ENCODE results near the gene SLC19A1.
A peak's percentile ranks its signal among the peaks of the same experiment; 100 is the strongest.

The SLC19A1 gene

DNA sequence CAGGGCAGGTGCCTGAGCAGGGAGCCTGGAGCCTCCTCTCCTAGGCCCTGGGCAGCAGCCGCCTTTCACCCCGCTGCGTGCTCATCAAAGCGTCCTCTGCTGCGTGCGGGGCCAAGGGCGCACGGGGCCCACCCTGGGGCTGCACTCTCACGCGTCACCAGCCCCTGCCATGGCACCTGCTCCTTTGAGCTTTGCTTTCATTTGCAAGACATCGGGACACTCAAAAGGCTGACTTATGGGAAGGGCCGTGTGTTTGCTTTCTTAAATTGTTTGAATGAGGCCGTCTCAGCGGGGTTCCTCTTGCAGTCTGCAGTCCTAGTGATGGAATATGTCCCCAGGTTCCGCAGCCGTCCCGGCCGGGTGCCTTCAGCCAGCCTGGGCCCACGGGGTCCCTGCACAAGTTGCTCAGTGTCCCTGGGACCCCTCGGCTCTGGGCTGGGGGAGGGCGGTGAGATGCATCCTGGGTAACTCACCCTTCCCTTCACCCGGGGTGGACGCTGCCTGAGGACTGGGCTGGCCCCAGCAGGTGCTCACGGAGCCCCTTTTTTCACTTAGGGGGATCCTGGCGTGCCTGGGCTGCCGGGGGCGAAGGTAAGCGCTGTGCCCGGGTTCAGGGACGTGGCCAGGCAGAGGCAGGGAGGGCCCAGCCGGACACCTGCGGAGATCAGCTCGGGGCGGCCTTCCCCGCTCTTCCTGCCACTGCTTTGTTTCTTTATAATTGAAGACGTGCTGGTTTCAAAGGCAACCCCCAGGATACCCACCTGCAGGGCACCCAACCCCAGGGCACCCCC, 53.1 kb downstream of the SLC19A1 start:
- DNase-seq, result no peak

DNA sequence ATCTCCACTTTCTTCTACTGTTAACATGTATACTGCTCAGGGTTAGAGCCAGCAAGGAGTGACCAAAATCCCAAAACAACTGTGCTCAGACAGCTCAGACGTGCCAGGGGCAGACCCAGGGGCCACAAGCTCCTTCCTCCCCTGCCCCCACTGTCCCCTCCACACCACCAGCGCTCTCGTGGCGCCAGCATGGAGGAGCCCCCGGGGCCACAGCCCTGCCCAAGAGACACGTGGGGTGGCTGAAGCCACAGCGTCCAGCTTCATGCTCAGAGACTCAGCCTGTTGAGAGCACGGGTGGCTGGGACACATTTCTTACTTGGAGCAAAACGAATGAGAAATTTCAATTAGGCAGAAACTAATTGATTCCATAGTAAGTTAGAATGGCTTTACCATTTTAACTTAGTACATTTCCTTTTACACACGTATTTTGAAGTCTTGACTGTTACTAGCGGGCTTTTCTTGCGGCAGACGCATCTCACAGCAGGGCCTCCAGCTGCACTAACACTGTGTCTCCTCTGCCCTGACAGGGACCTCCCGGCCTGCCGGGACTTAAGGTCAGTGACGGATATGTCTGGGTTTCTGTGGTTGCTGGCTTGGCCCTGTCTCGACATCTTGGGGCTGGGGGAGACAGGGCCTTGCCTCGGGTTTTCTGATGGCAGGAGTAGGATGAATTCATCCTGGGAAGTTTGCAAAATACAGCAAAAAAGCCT, 54.2 kb downstream of the SLC19A1 start:
- no peak for DNase-seq

DNA sequence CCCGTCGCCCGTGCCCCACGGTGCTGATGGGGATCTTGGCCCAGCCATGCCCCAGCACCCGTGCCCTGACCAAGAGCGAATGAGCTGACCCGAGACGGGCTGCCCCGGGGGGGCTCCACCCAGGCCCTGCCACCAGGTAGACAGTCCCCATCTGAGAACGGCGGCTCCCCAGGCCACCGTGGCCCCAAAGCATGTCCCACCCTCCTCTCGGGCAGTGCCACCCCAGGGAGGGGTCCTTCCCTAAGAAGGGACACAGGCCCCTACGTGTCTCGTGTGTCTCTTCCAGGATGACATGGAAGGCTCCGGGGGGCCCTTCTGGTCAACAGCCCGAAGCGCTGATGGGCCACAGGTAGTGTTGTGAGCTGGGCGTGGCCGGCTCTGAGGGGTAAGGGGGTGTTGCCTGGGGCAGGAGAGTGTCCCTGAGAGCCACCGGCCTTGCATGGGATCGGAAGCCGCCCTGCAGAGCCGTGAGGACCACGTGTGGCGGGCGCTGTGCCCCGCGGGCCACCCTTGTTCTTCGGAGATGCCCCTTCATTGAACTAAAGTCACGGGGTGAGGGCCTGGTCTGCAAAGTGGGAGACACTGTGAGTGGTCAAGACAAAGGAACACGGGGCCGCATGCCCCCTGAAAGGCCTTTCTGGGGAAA, 55.0 kb downstream of the SLC19A1 start:
- no peak for DNase-seq

DNA sequence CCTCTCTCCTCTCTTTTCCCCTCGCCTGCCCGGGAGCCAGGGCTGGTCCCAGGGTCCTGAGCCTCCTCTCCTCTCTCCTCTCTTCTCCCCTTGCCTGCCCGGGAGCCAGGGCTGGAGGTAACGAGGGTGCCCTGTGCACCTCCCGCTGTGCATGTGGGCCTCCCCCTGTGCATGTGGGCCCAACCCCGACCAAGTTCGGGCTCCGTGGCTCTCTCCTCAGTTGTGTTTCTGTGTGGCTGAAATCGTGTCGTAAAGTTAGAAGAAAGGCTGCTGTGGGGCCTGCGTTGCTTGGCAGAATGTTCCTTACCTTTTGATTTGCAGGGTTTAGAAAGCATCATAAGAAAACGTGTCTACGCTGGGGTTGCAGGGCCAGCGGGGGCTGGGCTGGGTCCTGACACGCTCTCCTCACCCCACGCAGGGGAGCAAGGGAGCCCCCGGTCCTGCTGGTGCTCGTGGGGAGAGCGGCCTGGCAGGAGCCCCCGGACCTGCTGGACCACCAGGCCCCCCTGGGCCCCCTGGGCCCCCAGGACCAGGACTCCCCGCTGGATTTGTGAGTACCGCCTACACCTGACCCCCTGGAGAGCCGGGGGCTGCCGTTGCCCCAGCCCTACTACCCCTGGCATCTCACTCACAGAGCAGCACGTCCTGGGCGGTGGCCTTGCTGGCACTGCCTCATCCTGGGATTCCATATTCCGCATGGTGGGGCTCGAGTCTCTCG, 55.6 kb downstream of the SLC19A1 start:
- no peak for DNase-seq

DNA sequence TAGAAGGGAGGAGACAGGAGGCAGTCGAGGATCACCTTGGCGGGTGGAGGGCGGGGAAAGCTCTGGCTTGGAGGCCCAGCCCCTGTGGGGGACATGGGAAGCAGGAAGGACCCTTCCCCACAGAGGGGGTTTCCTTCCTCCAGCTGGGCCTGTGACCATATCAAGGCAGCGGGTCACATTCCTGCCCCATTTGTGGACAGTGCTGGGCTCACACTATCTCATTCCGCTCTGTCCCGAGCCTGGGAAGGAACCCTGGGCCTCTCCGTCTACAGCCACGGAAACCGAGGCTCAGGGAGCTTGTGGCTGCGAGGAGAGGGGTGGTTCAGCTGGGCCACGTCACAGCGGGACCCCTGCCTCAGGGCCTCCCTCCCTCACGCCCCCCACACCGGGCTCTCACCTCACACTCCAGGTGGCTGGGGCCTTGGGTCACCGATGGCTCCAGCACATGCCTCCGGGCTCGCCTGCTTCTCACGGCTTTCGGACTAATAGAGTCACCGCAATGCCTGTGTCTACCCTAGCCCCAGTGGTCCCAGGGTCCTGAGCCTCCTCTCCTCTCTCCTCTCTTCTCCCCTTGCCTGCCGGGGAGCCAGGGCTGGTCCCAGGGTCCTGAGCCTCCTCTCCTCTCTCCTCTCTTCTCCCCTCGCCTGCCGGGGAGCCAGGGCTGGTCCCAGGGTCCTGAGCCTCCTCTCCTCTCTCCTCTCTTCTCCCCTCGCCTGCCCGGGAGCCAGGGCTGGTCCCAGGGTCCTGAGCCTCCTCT, 56.4 kb downstream of the SLC19A1 start:
- no peak for DNase-seq

DNA sequence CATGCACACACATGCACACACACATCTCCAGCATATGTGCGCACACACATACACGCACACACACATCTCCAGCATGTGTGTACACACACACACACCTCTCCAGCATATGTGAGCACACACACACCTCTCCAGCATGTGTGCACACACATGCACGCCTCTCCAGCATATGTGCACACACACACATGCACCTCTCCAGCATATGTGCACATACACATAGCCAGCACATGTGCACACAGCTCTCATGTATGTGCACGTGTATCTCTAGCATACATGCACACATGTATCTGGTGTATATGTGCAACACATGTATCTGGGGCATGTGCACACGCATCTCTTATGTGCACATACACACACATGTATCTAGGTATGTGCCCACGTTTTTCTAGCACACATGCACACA, 57.9 kb downstream of the SLC19A1 start:
- no peak for DNase-seq

DNA sequence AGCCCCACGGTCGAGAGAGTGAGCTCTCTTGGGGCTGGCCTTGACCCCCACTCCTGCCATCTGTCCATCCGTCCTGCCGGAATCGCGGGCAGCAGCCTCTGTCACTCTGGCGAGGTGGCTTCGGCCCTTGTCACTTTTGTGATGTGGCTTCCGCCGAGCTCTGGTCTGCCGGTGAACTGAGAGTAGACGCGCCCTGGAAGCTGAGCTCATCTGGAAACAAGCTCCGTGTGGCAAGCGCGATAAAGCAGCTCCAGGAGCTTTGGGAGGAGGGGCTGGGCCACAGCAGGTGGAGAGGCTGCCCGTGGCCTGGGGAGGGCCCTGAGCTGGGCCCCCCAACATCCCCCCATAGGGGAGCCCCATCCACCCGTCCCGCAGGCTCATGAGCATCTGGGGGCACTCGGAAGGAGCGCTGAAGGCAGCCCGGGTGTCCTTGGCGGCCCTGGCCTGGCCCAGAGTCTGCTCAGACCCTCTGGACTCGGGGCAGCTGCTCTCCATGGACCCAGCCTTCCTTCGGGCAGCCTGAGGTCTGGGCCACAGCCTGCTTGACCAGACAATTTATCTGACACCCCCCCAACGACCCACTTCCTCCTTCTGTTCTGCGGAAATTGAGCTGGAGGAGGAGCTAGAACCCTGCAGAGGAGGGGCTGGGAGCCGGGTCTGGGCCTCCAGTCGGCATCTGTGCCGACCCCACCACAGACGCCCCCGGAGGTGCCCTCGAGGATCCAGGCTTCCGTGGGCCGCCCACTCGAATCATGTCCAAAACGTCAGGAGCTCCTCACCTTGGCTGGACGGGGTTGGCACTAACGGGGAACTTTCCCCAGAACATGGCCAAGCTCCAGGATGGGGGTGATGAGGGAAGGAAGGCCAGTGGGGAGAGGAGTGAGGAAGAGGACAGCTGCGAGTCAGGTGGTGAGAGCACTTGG, 59.1 kb downstream of the SLC19A1 start:
- DNase-seq, result no peak

DNA sequence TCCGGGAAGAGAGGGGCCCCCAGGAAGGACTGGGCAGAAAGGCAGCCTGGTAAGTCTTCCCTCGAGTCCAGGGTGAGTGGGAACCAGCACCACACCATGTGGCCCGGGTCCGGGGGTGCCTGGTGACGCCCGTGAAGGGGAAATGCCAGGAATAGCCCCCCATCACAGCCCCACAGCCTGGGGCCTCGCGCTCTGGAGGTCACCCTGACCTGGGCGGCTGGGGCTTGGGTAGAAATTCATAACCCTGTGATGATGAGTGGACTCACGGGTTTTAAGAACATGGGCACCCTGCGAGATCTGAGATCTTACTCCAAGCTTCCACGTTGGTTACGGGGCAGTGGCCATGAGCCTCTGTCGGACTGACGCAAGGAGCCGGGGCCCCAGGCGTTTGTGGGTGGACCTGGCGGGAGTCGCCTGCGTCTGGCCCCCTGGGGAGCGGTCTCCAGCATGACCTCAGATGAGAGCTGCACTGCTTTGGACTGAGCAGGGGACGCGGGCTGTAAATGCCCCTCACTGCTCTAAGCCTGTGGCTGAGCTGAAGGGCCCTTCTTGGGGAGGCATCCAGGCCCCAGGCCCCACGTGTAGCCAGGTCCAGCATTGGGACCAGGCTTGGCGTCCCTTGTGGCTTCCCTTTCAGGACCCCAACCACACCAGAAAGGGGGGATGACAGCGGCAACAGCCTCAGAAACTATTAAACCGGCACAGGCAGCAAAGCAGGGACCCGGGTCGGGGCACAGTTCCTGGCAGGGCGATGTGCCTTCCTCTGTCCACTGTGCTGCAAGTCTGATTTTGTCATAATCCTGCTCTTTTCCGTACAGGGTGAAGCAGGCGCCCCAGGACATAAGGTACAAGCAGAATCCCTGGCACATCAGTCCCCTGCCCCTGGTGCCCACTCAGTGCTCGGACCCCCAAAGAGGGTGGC, 60.0 kb downstream of the SLC19A1 start:
- no peak for DNase-seq

DNA sequence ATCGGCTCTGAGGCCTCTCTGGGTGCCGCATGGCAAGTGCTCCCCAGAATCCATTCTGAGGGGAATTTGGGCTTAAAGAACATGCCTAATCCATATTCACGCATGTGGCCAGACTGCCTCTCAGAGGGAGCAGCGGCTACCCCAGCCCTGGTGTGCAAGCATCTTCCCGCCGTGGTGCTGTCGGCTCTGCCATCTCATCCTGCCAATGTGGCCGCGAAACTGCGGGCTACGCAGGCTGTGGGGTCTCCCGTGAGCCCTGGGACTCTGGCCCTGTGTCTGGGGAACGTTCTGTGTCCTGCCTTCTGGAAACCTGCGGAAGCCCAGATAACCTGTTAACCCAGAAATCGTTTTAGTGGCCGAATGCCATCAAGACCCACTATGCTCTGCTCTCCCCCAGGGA, 60.7 kb downstream of the SLC19A1 start:
- DNase-seq, result no peak

DNA sequence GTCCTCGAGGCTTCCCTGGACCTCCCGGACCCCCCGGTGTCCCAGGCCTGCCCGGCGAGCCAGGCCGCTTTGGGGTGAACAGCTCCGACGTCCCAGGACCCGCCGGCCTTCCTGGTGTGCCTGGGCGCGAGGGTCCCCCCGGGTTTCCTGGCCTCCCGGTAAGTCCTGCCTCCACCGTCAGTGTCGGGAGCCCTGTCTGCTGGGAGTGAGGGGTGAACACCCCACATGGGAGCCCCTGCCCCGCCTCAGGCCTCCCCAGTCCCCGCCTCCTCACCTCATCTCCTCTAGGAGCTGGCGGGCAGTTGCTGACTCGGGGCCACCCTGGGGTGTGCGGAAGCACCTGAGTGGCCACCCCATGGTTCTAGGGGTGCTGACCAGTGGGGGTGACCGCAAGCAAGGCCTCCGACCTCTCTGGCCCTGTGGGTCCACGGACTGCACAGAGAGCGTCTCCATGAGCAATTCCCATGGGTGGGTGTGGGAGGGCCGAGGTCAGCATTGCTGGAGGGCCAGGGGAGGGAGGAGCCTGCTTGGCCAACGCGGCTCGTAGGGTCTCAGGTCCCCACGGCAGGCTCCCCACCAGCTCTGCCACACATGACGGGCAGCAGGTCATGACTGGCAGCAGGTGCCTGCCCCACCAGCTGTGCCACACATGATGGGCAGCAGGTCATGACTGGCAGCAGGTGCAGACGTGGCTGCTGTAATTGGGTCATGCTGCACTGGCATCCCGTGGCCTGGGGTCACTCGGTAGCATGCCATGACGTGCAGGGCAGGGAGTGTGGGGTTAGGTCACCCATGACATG, 61.3 kb downstream of the SLC19A1 start:
- no peak for DNase-seq

DNA sequence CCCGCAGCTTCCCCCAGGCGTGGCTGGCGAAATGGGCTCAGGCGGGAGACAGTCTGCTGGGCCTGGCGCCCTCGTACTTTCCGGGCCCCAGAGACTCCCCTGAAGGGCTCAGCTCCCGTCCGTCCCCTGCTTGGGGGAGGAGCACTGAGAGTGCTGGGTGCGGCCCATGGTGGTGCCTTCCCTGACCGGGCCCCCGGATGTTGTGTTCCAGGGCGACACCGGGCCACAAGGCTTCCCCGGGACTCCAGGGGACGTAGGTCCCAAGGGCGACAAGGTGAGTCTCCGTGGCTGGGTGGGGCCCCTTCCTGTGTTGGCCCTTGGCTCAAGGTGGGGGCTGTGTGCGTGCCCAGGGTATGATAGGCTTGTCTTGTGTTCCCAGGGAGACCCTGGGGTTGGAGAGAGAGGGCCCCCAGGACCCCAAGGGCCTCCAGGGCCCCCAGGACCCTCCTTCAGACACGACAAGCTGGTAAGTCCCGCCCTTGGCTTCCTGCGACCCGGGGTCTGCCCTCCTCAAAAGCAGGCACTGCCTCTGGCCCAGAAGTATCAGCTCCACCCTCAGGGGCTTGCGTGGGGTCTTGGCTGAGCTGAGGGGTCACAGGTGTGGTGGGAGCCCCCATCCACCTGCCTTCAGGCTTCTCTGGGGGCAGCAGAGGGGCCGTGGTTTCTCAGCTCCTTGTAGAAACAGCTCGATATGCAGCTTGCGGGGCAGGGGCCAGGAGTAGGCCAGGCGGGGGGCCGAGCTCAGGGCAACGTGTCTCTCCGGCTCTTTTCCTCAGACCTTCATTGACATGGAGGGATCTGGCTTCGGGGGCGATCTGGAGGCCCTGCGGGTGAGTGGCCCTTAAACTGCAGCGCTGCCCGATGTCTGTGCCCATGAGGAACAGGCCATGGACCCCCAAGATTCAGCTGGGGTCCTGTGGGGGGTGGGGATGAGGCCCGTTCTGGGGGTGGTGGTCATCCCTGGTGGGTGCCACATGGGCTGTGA, 62.3 kb downstream of the SLC19A1 start:
- DNase-seq, result no peak

DNA sequence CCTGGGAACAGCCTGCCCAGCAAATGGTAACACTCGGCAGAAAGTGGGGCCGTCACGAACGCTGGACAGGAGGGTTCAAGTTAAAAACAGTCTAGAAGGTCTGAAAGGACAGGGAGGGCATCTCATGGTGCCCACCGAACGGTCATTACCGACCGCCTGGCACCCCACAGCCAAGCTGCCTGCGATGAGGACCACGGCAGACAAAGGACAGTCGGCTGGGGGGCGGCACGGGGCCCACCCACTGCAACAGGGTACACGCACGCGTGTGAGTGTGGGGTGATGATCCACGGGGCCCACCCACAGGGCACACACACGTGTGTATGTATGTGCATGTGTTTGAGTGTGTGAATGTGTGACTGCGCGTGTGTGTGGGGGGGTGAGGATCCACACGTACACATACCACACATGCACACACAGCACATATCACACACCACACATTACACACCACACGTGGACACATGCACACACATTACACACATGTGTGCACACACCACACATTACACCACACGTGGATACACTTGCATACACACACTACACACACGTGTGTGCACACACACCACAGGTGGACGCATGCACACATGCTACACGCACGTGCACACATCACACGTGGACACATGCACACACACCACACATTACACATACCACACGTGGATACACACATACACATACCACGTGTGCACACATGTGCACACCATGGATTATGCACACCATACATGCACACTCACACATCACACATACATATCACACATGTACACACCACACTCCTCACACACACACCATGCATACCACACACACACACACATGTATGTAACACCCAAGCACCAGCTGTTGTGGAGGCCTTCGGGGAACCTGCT, 63.2 kb downstream of the SLC19A1 start:
- no peak for DNase-seq

DNA sequence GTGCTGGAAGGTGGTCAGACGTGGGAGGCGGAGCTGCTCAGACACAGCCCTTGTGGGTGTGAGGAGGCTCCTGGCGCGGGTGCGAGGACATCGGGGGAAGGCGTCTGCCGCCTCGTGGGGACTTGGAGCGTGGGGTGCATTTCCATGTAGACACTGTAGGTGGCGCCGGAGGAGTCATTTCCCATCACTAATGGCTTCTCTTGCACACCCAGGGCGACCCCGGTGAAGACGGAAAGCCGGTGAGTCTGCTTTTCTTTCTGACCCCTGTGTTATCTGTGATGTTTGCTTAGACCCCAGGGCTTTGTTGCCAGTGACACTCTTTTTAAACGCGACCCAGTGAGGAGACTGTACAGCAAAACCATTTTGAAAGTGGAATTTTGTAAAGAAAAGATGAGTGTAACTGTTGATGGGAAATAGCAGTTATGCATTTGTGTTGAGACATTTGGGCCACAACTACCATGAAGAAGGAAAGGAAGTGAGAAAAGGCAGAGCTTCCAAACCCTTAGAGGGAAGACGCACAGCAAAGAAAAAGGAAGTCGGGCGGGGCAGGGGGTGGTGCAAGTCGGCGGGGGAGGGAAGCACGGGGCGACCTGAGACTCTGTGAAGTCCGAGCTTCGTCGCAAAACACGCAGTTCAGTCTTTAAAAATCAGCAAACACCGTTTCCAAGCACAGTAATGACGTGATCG, 64.0 kb downstream of the SLC19A1 start:
- peak; percentile 76 for DNase-seq

DNA sequence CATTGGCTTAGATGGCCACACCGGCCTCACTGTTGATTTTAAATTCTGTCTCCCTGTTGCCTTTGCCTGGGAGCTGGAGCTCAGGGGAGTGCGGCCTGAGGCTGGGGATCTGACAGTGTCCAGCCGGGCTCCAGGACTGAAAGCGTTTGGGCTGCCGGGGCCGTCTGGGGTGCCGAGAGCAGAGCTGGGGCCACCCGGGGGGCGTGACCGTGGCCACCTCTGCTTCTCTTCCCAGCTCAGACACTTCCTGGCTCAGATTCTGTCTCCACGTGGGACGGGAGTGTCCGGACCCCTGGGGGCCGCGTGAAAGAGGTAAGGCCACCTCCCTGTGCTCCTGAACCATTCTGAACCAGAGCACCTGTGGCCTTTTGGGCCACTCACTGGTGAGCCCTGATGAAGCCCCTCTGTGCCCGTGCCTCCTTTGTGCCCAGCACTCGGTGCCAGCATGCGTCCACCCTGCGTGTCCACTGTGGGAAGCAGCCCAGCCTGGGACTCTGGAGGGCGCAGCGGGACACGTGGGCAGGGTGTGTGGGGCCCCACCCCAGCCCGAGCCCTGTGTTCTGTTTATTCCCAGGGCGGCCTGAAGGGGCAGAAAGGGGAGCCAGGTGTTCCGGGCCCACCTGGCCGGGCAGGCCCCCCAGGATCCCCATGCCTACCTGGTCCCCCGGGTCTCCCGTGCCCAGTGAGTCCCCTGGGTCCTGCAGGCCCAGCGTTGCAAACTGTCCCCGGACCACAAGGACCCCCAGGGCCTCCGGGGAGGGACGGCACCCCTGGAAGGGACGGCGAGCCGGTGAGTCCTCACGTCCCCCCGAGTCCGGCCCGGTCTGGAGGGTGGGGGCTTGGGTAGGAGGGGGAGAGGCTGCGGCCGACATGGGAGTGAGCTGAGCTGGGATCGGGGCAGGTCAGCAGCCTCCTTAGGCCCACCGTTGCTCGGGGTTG, 64.8 kb downstream of the SLC19A1 start:
- no peak for DNase-seq

DNA sequence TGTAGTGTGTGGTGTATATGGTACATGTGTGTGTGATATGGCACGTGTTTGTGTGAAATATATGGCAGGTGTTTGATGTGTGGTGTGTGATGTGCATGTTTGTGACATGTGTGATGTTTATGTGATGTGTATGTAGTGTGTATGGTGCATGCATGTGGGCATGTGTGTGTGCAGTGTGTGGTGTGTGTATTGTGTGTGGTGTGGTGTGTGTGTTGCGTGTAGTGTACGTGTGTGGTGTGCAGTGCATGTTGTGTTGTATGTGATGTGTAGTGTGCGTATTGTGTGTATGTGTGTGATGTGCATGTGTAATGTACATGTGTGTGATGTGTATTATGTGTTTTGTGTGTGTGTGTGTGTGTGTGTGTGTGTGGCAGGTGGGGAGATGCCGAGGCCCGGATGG, 65.7 kb downstream of the SLC19A1 start:
- no peak for DNase-seq

All from activated gamma-delta T cell treated with Interleukin-2 at 50 U/mL for 16 hours (primary cell).